GM21619 (cell line): Measurements from ENCODE around the gene RBCK1.
"Not testable (repeated sequence)": the region's sequence is repeated elsewhere in the genome, so short reads cannot be mapped to it uniquely, and the experiment has no call there.

Experiments
- ATAC-seq: cut with Tn5 transposase; IDR thresholded peaks from one replicate; pipeline ENCODE4 v1.9.1; 2021; ENCODE audit not compliant: unreplicated experiment

The RBCK1 gene

DNA sequence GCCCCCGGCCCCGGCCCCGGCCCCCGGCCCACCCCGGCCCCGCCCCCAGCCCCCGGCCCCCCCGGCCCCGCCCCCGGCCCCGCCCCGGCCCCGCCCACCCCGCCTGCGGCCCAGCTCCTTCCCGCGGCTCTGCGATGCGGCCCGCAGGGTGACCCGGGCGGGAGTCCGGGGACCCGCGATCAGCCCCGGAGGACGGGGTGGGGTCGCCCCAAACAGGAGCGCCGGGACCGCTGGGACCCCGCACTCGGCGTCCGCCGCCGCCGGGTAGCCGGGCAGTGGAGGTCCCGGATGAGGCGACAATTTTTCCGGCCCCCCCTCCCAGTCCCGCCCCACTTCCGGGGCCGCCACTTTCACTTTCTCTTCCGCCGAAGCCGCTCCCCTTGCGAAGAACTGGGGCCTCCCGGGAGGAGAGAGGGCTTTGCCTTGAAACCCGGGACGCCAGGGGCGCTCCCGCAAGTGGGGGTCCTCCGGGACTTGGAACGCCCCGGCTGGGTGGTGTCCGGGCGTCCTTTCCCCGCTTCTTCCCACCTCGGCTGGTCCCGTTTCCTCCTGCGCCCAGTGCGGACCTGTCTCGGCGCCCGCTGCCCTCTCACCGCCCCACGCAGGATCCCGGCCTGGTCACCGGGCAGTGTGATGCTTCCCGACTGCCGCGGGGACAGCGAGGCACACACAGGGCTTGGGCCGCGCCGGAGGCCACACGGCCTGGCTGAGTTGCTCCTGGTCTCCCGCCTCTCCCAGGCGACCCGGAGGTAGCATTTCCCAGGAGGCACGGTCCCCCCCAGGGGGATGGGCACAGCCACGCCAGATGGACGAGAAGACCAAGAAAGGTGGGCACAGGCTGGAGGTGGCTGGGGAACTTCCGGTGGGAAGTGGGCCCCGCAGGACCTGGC lies at the start of gene RBCK1:
Gene RBCK1 (plus strand): TSS at position 347 of the 890 bp plus-strand sequence. CDS start 459 bp downstream, at position 806.
- peak; percentile 61 for ATAC-seq

DNA sequence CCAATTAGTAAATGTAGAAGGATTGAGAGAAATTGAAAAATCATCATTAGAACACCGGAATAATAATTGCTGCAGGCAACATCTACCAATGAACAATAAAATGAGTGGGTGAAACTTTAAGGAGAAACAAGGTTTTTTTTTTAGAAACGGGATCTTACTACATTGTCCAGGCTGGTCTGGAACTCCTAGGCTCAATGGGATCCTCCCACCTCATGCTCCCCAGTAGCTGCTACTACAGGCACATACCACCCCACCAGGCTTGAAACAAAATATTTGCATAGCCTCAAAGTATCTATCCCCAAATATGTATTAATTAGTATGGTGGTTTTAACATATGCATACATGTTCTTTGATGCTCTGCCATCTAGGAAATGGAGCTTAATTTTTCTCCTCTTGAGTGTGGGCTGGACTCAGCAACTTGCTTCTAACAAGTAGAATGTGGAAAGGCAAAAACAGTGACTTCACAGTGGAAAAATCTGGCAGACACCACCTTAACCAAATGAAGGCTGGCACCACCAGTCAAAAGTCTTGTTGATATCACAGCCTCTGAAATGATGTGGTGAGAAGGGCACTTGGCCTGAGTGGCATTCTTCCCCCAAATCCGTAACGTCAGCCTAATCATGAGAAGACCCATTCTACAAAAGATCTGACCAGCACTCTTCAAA lies 49.1 kb upstream of the RBCK1 start:
- no peak for ATAC-seq

DNA sequence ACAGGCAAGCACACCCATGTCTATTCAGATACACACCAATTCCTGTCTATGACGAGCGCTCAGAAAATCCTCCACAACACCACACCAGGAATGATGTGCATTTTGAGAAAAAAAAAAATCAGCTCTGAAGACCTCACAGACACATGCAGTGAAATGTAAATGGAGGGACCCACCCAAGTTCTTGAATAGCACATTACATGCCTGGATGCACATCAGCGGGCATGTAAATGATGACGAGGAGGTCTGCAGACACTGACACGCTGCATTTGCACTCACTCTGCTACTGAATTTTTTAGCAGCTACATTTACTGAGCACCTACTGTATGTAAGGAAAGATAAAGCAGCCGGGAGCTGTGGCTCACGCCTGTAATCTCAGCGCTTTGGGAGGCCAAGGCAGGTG lies 46.5 kb upstream of the RBCK1 start:
- no peak for ATAC-seq

DNA sequence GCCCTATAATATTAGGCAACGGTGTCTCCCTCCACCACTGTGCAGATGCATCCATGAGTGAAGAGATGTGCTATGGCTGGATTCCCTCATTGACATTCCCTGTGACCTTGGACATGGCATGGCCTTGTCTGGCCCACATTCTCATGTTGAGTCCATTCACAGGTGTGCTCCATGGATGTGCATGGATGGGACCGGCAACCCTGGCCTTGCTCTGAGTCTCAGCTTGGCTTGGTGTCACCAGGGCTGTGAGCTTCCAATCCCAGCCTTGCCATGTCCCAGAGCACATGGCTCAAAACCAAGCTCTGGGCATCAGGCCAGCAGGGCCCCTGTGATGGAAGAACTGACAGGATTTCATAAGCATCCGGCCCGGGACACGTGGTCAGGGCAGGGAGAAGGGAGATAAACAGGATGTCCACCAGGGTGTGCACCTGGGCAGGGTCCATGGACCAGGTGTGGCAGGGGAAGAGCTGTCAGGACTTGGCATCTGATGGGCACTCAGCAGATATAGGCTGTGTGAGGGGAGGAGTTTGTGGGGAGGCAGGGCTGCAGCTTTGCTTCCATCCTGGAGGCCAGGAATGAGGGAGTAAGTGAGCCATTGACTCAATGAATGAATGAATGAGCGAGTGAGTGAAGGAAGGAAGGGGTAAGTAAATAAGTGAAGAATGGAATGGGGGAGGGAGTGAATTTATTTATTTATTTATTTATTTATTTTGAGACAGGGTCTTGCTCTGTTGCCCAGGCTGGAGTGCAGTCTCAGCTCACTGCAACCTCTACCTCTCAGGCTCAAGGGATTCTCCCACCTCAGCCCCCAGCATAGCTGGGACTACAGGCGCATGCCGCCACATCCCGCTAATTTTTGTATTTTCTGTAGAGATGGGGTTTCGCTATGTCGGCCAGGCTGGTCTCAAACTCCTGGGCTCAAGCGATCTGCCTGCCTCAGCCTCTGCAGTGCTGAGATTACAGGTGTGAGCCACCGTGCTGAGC lies 45.5 kb upstream of the RBCK1 start:
- no peak for ATAC-seq

DNA sequence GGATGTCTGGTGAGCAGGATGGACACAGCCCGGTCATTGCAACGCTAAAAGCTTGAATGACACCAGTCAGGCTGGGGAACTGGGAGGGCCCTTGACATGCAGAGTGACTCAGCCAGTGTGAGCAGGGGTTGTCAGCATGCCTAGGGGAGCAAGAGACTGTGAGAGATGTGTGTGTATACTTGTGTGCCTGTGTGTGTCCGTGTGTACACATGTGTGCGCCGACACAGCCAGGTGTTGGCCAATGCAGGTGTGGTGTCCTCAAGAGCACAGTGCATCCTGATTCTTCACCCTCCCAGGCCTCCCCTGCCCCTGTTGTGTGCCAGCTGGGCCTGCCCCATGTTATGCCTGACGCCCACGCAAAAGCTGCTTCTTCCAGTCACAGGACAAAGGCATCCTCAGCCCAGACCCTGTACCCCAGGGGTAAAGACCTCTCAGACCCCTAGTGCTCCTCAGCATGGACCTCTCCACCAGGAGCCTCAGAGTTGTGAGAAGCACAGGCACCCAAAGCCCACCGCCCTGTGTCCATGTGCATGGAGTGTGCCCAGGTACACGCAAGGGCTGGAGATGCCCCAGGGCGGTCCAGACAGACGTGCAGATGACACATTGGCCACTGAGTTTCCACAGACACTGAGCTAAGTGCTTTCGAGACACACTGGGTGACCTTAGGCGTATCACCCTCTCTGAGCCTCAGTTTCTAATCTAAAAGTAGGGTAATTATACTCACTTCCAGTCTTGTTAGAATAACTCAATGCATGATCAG lies 44.6 kb upstream of the RBCK1 start:
- no peak for ATAC-seq

DNA sequence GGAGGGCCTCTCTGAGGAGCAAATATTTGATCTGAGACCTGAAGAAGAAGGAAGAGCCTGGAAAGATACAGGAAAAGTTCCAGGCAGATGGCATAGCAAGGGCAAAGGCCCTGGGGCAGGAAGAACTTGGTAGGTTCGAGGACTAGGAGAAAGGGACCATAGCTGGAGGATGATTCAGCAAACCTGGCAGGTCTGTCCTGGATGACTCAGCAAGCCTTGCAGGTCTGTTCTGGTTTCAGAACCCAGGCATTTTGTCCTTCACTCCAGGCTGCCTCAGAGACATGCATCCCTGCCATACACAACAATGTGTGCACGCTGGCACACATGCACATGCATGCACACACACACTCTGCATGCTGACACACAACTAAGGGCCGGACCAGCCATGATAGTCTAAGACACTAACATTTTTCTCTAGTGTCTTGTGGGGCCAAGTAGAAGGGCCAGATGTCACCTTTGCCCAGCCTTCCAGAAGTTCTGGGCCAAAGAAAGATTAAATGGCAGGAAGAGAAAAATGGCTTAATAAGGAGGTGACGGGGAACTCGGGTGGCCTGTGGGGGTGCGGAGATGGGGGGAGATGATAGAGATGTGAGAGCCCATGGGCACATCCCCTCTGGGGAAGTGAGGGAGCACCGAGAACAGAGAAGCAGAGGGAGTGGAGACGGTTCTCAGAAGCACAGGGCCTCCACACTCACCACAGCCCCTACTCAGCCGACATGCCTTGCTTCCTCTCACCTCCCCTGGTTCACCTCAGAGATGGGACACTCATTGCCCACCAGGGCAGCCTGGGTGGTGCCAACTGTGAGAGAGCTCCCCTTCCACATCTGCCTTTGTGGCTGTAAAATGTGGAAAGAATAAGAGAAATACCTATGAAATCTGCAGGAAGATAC lies 42.9 kb upstream of the RBCK1 start:
- no peak for ATAC-seq

DNA sequence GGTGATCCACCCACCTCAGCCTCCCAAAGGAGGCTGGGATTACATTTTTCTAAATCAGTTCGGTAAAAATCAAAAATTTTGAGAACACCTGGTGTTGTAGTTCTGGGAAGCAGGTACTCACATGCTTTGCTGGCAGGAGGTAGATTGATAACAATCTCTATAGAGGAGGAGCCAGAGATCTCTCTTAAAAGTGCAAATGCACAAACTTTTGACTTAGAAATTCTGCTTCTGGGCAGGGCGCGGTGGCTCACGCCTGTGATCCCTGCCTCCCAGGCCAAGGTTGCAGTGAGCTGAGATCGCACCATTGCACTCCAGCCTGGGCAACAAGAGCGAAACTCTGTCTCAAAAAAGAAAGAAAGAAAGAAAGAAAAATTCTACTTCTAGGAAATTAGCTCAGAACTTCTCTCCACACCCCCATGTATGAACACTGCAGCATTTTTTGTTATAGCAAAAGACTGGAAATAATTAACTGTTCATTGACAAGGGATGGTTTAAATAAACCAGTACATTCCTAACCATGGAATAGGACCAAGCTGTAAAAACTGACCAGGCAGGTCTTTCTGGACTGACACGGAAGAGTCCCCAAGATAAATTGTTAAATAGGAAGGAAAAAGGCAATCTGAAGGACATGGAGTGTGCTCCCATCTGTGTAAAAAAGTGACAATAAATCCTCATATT lies 41.9 kb upstream of the RBCK1 start:
- ATAC-seq: no peak

DNA sequence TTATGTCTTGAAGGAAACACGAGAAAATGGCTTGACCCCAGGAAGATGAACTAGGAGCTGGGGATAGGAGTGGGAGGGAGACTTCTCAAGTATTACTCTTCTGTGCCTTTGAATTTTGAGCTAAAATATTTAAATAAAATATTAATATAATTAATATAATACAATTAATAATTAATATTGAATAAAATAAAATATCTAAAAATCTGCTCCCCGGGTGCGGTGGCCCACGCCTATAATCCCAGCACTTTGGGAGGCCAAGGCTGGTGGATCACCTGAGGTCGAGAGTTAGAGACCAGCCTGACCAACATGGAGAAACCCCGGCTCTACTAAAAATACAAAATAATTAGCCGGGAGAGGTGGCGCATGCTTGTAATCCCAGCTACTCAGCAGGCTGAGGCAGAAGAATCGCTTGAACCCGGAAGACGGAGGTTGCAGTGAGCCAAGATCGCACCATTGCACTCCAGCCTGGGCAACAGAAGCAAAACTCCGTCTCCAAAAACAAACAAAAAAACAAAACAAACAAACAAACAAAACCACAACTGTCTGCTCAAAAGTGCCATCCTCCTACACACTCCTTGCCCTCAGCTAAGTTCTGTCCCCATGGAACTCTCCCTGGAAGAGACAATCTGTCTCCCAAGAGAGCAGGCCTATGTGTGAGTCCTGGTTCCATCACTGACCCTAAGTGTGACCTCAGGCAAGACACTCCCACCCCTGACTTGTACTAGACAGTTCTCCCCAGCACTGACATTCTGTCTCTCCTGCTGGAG lies 41.2 kb upstream of the RBCK1 start:
- no peak for ATAC-seq

DNA sequence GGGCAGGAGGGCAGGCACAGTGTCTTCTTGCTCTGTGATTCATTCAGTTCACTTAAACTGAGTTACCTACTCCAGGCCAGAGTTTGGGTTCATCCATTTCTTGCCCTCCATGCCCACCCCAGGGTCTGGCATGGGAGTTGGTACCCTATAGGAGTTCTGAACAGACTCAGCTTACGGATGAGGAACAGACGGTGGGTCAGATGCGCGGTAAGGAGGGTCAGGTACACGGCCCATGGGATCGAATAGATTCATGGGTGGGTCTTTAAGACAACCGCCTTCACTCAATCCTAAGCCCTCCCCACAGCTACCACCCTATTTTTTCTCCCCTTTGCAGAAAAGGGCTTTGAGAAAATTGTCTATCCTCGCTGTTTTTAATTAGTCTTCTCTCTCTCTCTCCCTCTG lies 40.6 kb upstream of the RBCK1 start:
- ATAC-seq: no peak

DNA sequence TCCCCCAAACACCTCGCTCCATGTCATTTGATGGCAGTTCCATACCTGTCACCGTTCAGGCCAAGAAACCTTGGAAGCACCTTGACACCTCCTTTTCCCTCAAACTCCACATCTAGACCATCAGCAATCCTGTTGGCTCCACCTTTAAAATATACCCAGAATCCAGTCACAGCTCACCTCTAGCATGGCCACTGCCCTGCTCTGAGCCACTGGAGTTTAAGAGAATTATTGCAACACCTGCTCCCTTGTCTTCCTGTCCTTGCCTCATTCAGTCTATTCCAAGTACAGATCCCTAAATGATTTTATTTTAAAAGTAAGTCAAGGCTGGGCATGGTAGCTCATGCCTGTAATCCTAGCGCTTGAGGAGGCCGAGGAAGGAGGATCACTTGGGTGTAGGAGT lies 39.2 kb upstream of the RBCK1 start:
- no peak for ATAC-seq

DNA sequence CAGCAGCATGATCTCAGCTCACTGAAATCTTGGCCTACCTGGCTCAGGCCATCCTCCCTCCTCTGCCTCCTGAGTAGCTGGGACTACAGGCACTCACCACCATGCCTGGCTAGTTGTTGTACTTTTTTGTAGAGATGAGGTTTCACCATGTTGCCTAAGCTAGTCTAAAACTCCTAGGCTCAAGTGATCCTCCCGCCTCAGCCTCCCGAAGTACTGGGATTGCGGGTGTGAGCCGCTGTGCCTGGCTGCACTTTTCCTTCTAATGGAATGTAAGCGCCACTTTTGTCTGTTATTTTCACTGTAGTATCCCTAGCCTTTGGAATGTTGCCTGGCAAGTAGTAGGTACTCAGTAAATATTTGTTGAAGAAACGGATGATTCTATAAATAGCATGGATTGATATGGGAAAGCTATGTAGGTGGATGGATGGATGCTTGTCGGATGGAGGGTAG lies 37.9 kb upstream of the RBCK1 start:
- no peak for ATAC-seq

DNA sequence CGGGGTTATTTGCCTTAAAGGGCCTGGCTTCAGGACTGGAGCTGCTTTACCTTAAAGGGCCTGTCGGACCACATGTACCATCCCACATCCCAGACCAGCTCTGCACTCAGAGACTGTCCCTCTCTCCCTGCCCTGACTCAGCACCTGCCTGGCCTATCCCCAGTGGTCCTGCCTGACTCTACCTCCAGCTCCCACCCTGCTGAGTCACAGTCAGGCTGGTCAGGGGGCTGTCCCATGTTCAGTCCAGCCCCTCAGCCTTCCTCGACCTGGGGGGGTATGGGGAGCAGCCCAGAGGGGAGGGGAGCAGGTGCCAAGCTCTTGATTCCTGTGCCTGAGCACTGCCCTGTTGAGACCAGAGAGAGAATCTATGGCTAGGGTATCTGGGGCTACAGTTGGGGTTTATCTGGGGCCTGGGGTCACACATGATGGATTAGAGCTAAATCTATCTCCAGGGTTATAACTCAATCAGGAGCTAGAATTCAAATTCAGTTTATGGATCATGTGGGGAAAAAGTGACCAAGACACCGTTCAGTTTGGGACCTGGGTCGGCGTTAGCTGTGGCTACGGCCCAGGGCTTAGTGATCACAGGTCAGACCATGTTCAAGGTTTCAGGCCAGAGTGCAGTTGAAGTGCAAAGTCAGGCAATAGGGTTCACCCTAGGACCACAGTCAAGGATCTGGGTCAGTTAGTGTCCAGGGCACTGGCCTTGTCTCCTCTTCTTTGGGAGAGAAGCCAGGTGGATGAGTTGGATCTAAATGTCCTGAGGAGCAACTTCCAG lies 36.9 kb upstream of the RBCK1 start:
- no peak for ATAC-seq

DNA sequence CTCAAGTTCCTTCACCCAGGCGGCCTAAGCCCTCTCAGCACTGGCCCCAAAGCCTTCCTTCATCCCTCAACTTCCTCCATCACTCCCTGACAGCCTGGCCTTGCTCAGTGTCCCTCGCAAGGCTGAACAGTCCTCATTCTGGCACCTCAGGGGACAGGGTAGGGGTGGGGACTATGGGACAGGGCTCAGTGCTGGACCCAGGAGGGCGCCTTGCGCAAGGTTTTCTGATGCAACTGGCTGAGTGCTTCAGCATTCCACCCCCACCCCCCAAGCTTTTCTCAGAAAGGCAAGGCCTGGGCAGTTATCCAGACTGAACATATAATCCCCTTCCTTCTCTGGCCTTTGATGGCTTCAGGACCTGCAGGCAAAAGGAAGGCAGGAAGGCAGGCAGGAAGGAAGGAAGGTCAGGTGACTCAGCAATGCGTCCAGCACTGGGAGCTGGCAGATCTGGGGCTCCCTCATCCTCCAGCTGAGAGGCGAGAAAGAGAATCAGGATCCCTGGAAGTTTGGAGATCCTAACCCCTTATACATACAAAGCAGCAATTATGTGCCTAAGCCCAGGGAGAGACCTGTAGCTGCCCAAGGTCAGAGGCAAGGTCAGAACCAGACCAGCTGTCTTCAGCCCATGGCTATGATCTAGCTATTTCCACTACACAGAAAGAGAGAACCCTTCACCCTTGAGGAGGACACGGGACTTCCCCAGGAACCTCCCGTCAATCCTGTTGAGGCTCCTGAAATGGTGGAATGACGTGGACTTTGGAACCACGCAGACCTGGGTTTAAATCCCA lies 36.1 kb upstream of the RBCK1 start:
- ATAC-seq: no peak

DNA sequence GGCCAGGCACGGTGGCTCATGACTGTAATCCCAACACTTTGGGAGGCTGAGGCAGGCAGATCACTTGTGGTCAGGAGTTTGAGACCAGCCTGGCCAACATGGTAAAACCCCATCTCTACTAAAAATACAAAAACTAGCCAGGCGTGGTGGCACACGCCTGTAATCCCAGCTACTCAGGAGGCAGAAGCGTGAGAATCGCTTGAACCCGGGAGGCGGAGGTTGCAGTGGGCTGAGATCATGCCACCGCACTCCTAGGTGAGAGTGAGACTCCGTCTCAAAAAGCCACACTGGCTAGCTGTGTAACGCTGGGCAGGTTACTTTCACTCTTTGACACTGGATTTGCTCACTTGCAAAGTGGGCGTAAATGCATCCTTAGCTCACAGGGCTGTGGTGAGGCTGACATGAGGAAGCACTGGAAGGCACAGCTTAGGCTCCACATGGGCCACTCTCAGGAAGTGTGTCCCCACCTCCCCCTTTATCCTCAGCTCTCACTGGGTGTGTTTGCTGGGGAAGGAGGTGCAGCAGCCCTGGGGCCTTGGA lies 35.5 kb upstream of the RBCK1 start:
- ATAC-seq: not testable (repeated sequence)

DNA sequence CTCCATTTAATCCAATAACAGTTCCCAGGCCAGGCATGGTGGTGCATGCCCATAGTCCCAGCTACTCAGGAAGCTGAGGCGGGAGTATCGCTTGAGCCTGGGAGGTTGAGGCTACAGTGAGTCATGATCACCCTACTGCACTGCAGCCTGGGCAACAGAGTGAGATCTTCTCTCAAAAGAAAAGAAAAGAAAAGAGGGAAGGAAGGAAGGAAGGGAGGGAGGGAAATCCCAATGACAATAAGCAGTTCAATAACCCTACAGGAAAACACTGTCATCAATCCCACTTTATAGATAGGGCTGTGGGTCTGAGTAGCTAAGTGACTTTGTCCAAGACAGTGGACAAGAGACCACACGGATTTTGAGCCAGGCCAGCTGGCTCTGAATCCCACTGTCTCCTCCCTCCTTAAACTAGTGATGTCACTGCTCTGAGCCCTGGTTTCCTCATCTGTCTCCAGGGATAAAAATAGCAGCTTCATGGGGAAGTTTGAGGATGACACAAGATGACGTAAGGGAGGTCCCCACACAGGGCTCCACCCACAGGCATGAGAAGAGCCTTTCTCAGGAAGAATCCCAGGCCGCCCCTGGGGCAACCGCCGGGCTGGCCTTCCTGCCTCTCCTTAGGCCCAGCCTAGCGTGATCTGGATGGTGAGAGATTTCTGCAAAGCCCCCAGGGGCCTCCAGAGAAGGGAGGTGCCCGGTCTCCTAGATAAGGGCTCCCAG lies 34.8 kb upstream of the RBCK1 start:
- no peak for ATAC-seq
